Activated CD4-positive, CD25-positive, alpha-beta regulatory T cell treated with anti-CD3 and anti-CD28 coated beads, Interleukin-2, amount 50 U/mL, for 16 hours (primary cell): ENCODE measurements around the gene VCAN.
A peak's percentile ranks its signal among the peaks of the same experiment; 100 is the strongest.
"Not testable (repeated sequence)": the region's sequence is repeated elsewhere in the genome, so short reads cannot be mapped to it uniquely, and the experiment has no call there.

Source experiments
- DNase-seq: peaks from one replicate; pipeline ENCODE4 v3.0.0-alpha.2; 2020; ENCODE audit warnings: low read depth, low spot score

Gene VCAN

GRCh38 chr5:83471405-83472212 lies at the start of gene VCAN:
Gene VCAN (plus strand): TSS chr5:83471744. CDS start chr5:83483519, 11,775 bp downstream.
- no peak for DNase-seq

DNA sequence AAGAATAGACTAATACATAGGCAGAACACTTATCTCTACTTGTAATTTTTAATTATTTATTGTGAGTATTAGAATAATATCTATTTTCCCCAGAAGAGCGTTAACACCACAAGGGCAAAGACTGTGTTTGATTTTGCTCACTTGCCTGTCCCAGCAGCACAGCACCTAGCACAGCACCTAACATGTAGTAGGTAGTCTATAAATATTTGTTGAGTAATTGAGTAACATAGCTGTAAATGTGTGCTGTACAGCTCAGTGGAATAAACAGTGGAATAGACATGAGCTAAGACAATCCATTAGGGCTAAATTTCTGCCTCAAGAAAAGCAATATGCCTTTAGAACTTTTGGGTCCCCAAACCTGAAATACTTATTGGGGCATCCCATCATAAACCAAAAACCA lies 49.3 kb upstream of the VCAN start:
- DNase-seq = no peak

GRCh38 chr5:83426855-83427254 lies 44.7 kb upstream of the VCAN start:
- no peak for DNase-seq

- DNase-seq = no peak
These were observed 43.4 kb upstream of the VCAN start for GRCh38 chr5:83428126-83428525.

DNA sequence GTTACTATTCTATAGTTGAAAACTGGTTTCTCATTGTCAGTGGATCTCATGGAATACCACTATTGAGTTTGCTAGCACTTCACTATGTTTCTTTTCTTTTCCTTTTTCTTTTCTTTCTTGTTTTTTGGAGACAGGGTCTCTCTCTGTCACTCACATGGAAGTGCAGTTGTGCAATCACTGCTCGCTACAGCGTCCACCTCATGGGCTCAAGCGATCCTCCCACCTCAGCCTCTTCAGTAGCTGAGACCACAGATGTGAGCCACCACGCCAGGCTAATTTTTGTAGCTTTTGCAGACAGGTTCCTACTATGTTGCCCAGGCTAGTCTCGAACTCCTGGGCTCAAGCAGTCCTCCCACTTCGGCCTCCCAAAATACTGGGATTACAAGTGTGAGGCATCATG lies 42.7 kb upstream of the VCAN start:
- DNase-seq = no peak

DNA sequence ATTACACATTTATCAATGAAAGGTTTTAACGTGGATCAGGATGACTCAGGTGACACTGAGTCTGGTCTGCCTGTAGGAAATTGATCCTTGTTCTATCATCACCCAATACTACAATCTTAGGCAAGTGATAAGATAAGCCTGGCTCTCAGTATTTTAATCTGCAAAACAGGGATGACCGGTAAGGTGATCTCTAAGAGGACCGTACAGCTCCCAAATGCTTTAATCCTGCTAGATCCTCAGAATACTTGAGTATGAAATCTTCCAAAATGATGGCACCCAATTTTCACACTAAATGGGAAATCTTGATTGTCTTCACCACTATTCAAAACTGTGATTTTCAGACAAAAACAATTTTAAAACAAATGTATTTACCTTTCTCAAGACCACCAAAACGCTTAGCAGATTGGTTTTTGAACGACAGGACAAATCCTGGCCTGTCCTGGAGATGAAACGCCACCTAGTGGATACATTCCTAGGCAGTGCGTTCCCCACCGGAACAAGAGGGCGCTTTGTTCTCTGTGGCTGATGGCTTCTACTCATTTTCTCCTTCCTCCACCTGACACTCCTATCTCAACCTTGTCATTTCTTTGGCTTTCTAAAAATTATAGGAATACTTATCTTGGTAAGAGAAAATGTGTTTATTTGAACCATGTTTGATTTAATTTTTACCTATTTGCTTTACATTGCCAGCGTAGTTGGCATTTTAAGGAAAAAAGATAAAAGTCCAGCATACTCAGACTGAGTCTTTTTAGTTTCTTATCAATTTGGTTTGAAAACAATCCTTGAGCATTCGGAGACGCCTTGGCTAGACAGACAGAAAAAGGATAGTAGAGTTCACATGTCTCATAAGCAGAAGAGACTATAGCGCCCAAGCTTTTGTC lies 41.2 kb upstream of the VCAN start:
- DNase-seq = peak; percentile 4

DNA sequence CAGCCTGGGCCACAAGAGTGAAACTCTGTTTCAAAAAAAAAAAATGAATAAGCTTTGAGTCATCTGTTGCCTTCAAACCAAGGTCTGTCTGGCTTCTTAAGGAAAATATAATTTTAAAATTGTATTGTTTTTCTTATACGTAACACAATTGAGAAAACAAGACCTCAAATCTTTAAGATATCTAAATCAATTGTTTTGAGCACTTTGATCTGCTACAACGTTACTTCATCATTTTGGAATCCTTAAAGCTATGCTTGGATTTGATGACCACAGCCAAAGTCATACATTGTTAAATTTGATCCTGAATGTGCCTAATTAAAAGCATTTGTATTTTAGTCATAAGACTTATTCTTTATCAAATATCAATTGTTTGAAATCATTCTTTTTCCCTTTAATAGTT lies 37.7 kb upstream of the VCAN start:
- DNase-seq = no peak

- DNase-seq = no peak
These were observed 36.6 kb upstream of the VCAN start for GRCh38 chr5:83434946-83435345.

- no peak for DNase-seq
These were observed 35.3 kb upstream of the VCAN start for GRCh38 chr5:83436276-83436675.

DNA sequence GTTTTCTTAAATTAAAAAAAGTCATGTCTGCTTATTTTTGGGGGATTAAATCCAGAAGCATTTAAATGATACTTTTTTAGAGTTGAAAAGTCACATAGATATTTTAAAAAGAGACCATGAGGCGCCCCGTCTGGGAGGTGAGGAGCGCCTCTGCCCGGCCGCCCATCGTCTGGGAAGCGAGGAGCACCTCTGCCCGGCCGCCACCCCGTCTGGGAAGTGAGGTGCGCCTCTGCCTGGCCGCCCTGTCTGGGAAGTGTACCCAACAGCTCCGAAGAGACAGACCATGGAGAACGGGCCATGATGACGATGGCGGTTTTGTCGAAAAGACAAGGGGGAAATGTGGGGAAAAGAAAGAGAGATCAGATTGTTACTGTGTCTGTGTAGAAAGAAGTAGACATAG lies 33.8 kb upstream of the VCAN start:
- not testable (repeated sequence) for DNase-seq

DNA sequence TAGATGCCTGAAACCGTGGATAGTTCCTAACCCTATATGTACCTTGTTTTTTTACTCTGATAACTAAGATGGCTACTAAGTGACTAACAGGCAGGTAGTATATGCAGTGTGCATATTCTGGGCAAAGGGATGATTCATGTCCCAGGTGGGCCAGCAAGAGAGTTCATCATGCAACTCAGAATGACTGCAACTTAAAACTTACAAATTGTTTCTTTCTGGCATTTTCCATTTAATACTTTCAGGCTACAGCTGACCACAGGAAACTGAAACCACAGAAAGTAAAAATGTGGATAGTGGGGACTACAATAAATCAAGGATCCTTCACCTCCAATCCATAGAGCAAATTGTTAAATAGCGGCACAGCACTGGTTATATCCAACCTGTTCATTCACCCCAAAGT lies 30.7 kb upstream of the VCAN start:
- DNase-seq = no peak

- DNase-seq = no peak
These were observed 29.8 kb upstream of the VCAN start for GRCh38 chr5:83441747-83442146.

- no peak for DNase-seq
These were observed 28.0 kb upstream of the VCAN start for GRCh38 chr5:83443534-83443933.

DNA sequence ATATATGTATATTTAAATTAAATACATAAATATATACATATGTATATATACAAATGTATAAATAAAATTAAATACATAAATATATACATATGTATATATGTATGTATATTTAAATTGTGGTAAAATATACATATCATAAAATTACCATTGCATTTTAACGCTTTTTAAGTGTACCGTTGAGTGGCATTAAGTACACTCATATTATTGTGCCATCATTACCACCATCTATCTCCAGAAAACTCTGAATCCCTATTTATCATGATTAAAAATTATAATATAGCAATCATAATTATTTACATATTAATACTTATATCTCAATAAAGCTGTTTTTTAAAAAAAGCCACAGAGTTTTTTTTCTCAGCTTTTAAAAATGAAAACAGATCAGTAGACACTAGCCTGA lies 27.1 kb upstream of the VCAN start:
- DNase-seq = no peak

DNA sequence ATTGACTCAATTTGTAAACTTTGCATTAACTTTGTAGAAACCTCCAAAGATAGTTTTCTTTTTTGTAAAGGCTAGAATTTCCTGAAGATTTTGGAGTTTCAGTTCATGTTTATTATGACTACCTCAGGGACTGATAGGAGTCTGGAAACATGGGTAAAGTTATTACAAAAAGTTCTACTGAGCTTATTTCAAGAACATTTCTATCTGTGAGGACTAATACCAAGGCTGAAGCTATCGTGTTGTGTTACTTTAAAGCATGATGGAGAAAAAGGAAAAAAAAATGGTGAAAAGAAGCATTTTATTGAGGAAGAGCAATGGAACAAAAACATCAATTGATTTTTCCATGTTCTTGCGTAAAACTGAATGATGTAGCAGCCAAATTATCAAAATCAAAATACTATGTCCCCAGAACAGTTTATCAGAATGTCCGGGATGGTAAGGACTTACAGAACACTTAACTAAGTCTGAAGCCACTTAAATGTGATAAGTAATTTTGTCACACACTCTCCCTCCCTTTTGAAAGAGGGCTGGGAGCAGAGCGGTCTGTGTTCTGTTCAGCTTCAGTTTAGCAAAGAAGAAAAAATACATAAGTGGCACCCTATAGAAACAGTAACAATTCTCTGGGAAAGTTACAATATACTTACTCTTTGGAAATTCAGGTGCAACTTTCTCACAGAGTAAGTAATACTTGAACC lies 25.1 kb upstream of the VCAN start:
- no peak for DNase-seq

DNA sequence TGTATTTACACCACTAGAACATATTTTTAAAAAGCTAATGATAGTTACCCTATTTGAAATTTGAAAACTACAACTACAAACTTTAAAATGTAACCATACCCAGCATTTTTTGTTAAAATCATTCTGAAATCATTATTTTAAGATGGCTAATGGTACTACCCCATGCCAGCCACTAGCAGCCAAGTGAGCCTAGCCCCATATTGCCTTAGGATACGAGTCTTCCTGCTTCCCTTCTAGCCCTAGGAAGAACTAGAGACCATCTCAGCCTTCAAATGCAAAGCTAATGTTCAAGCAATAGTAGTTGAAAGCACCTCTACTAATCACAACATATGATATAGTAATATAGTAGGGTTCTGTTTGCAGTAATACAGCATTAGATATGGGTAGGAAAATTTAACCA lies 24.0 kb upstream of the VCAN start:
- DNase-seq = no peak

DNA sequence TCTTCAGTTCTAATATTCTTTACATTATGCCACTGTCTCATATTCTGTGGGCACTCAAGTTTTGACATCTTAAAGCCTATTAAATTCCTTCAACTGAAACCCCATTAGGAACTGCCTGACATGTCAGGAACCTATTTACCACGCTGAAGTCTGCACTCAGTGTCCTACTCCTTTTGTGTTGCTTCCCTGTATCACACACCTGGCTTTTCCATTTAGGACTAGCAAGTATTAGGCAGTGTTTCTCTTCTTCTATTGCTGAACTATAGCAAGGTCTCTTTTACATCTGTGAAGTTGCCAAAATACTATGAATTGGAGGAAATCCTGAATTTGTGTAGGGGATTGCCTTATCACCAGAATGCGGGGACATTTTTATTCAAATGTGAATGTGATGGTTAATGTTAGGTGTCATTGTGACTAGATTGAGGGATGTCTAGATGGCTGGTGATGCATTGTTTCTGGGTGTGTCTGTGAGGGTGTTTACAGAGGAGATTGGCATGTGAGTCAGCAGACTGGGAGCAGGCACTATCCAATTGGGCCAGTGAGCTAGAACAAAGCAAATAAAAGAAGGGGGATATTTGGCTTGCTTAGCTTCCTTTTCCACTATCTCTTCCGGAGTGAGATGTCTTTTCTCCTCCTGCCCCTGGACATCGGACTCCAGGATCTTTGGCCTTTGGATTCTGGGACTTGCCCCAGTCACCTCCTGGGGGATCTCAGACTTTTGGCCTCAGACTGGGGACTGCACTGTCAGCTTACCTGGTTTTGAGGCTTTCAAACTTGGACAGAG lies 21.2 kb upstream of the VCAN start:
- no peak for DNase-seq

DNA sequence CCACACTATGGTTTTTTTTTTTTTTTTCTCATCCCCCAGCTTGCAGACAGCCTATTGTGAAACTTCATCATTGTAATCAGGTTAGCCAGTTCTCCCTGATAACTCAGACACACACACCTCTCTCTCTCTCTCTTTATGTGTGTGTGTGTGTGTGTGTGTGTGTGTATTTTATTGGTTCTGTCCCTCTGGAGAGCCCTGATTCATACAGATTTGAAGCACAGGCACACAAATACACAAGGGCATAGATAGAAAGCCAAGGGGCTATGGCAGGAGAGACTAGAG lies 20.6 kb upstream of the VCAN start:
- no peak for DNase-seq

DNA sequence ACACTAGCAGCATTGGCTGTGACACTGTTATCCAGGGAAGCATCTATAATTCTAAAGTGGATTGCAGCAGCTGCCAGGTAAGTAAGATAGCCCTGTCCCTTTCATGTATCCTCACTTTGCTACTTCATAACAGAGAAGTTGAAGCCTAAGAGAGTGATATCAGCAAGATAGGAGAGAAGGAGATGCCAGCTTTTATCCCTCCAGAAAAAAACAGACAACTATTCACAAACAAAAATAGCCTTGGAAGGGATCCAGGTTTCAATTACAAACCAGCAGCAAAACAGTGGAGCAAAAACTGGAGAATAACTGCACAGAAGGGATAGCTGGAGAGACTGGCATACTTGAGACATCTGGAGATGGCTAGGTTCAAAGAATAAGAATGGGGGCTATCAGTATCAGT lies 19.6 kb upstream of the VCAN start:
- no peak for DNase-seq

GRCh38 chr5:83453937-83454336 lies 17.6 kb upstream of the VCAN start:
- DNase-seq = no peak

GRCh38 chr5:83464261-83464660 lies 7.3 kb upstream of the VCAN start:
- no peak for DNase-seq
